Measurements from ENCODE around the gene ADH7. TPM values are rescaled to one million over a fixed set of nuclear protein-coding genes. Genes with fewer than 3 reads are reported as not detected.

The ADH7 gene
- total RNA-seq, 2 donors from 2014 or later = not detected

DNA sequence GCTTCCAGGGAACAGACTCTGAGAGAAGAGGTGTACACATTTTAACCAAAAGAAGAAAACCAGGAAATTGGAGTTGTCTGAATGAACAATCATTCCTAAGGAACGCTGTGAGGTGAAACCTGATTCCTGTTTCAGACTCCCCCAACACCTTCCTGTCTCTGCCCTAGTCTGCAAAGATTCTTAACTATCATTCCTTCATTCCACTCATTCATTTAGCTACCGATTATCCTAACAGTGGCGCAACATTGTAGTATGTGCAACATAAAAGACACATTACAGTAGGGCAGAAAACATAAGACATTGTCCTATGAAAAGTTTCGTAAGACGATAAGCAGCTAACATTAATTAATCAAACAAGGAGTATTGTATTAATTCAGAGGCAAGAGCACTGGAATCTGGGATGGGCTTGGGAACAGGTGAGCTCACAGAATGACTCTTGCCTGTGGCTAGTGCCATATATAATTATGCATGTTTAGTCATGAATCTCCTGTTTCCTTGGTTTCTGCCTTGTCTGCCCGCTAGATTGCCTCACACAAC, 23.8 kb upstream of the ADH7 start:
- TF ChIP-seq, protein P1, sequence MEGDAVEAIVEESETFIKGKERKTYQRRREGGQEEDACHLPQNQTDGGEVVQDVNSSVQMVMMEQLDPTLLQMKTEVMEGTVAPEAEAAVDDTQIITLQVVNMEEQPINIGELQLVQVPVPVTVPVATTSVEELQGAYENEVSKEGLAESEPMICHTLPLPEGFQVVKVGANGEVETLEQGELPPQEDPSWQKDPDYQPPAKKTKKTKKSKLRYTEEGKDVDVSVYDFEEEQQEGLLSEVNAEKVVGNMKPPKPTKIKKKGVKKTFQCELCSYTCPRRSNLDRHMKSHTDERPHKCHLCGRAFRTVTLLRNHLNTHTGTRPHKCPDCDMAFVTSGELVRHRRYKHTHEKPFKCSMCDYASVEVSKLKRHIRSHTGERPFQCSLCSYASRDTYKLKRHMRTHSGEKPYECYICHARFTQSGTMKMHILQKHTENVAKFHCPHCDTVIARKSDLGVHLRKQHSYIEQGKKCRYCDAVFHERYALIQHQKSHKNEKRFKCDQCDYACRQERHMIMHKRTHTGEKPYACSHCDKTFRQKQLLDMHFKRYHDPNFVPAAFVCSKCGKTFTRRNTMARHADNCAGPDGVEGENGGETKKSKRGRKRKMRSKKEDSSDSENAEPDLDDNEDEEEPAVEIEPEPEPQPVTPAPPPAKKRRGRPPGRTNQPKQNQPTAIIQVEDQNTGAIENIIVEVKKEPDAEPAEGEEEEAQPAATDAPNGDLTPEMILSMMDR (IDR thresholded peaks at IDR 0.05) = no peak
- Histone ChIP-seq H3K4me1 (no peaks in the 10 kb centered on the region), H3K36me3 (no peaks in the 10 kb centered on the region), H3K9me3 (no peaks in the 10 kb centered on the region), H3K9ac (ENCODE audit: low read depth in 2 of 2, low read length in 2 of 2) (no peak overlapping the region), H3K27me3 (no peaks in the 10 kb centered on the region), H3K27ac (no peak overlapping the region), H3K4me3 (no peak overlapping the region)
- no peak for DNase-seq
- intact Hi-C loops (cut with DNase I) = no loop called here

- Histone ChIP-seq H3K4me1 (no peaks in the 10 kb centered on the region), H3K9ac (ENCODE audit: low read depth in 2 of 2, low read length in 2 of 2) (no peak overlapping the region), H3K9me3 (no peaks in the 10 kb centered on the region), H3K4me3 (no peak overlapping the region), H3K36me3 (no peaks in the 10 kb centered on the region), H3K27me3 (no peaks in the 10 kb centered on the region), H3K27ac (no peak overlapping the region)
- no peak for DNase-seq
- intact Hi-C loops (cut with DNase I) = no loop called here
- TF ChIP-seq, protein P1 (IDR thresholded peaks at IDR 0.05) = no peak
These were observed 22.5 kb upstream of the ADH7 start for GRCh38 chr4:99457676-99458075.

- Histone ChIP-seq H3K9ac (ENCODE audit: low read depth in 2 of 2, low read length in 2 of 2) (no peak overlapping the region), H3K27ac (no peak overlapping the region), H3K4me1 (no peaks in the 10 kb centered on the region), H3K36me3 (no peaks in the 10 kb centered on the region), H3K27me3 (no peaks in the 10 kb centered on the region), H3K4me3 (no peak overlapping the region), H3K9me3 (no peaks in the 10 kb centered on the region)
- TF ChIP-seq, protein P1 (IDR thresholded peaks at IDR 0.05) = no peak
- no peak for DNase-seq
- intact Hi-C loops (cut with DNase I) = no loop called here
These were observed 22.1 kb upstream of the ADH7 start for GRCh38 chr4:99457270-99457669.

- Histone ChIP-seq H3K9me3 (no peaks in the 10 kb centered on the region), H3K27ac (no peak overlapping the region), H3K27me3 (no peaks in the 10 kb centered on the region), H3K9ac (ENCODE audit: low read depth in 2 of 2, low read length in 2 of 2) (no peak overlapping the region), H3K36me3 (no peaks in the 10 kb centered on the region), H3K4me3 (no peak overlapping the region), H3K4me1 (no peaks in the 10 kb centered on the region)
- TF ChIP-seq, protein P1 (IDR thresholded peaks at IDR 0.05) = no peak
- intact Hi-C loops (cut with DNase I) = no loop called here
- DNase-seq = no peak
These were observed 12.4 kb upstream of the ADH7 start for GRCh38 chr4:99447513-99447912.

- intact Hi-C loops (cut with DNase I) = no loop called here
- Histone ChIP-seq H3K36me3 (no peaks in the 10 kb centered on the region), H3K27ac (no peak overlapping the region), H3K9me3 (no peaks in the 10 kb centered on the region), H3K4me3 (no peak overlapping the region), H3K27me3 (no peaks in the 10 kb centered on the region), H3K9ac (ENCODE audit: low read depth in 2 of 2, low read length in 2 of 2) (no peak overlapping the region), H3K4me1 (no peaks in the 10 kb centered on the region)
- TF ChIP-seq, protein P1 (IDR thresholded peaks at IDR 0.05) = no peak
- DNase-seq = no peak
These were observed 11.9 kb upstream of the ADH7 start for GRCh38 chr4:99447079-99447478.

Measured in colonic mucosa (tissue), 4 donors.